Measurements from ENCODE around the gene CA5A. TPM values are rescaled to one million over a fixed set of nuclear protein-coding genes. Genes with fewer than 3 reads are reported as not detected.

The CA5A gene
- total and polyA plus RNA-seq, 2 experiments from 2014 or later, result not detected

DNA sequence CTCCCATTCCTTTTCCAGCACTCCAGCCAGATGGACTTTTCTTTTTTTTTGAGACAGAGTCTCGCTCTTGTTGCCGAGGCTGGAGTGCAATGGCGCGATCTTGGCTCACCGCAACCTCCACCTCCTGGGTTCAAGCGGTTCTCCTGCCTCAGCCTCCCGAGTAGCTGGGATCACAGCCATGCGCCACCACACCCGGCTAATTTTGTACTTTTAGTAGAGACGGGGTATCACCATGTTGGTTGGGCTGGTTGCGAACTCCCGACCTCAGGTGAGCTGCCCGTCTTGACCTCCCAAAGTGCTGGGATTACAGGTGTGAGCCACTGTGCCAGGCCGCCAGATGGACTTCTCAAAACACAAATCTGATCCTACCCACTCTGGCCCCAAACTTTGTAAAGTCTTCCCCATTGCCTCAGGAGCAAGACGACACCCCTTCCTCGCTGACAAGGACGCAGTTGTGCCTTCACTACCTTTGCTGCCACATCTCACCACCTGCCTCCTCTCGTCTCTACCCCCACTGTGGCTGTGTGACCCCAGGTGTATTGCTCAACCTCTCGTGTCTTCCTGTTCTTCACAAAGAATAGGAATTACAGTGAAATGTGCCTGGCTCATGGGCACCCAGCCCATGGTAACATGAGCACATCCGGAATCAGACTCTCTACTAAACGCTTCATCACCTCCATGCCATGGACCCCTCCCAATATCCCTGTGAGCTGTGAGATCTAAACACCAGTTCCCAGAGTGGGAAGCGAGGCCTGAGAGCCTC, 11.2 kb upstream of the CA5A start:
- H3K4me1 ChIP-seq (ENCODE audit: insufficient read depth), result peaks cover 9% of the 10 kb centered on the region
- no peak overlapping the region for H3K4me2 ChIP-seq
- H4K20me1 ChIP-seq (replicated peaks; ENCODE audit: insufficient read depth), result peaks cover under 1% of the 10 kb centered on the region; the same call in 1 of the 2 replicates
- DNase-seq (ENCODE audit: low spot score) (no peak), ATAC-seq (no peak)
- Mint-ChIP-seq H3K27ac (peak overlapping the region; percentile 60), H3K4me3 (no peak overlapping the region; the same call in 2 of the 3 replicates), H3K36me3 (ENCODE audit: low read depth) (peaks cover 4% of the 10 kb centered on the region; the same call in 2 of the 3 replicates), H3K4me1 (peaks cover 35% of the 10 kb centered on the region), H3K9me3 (no peaks in the 10 kb centered on the region), H3K27me3 (ENCODE audit: insufficient read depth, low read depth, poor library complexity) (peaks cover 21% of the 10 kb centered on the region)
- no peak overlapping the region for H3K27ac ChIP-seq (ENCODE audit: low read depth)
- no peak overlapping the region for H3K4me3 ChIP-seq
- no peaks in the 10 kb centered on the region for H3K36me3 ChIP-seq (ENCODE audit: insufficient read depth)
- no peaks in the 10 kb centered on the region for H3K27me3 ChIP-seq (ENCODE audit: insufficient read depth)
- H2AFZ ChIP-seq, result no peak overlapping the region
- H3K79me2 ChIP-seq (replicated peaks; ENCODE audit: insufficient read depth), result peaks cover 8% of the 10 kb centered on the region
- no peak for TF ChIP-seq EZH2phosphoT487 (IDR thresholded peaks at IDR 0.05; ENCODE audit: unreplicated experiment)
- TF ChIP-seq EZH2 (IDR thresholded peaks at IDR 0.05; ENCODE audit: low read depth, unreplicated experiment), result no peak
- TF ChIP-seq, protein P1, sequence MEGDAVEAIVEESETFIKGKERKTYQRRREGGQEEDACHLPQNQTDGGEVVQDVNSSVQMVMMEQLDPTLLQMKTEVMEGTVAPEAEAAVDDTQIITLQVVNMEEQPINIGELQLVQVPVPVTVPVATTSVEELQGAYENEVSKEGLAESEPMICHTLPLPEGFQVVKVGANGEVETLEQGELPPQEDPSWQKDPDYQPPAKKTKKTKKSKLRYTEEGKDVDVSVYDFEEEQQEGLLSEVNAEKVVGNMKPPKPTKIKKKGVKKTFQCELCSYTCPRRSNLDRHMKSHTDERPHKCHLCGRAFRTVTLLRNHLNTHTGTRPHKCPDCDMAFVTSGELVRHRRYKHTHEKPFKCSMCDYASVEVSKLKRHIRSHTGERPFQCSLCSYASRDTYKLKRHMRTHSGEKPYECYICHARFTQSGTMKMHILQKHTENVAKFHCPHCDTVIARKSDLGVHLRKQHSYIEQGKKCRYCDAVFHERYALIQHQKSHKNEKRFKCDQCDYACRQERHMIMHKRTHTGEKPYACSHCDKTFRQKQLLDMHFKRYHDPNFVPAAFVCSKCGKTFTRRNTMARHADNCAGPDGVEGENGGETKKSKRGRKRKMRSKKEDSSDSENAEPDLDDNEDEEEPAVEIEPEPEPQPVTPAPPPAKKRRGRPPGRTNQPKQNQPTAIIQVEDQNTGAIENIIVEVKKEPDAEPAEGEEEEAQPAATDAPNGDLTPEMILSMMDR (conservative IDR thresholded peaks at IDR 0.05; ENCODE audit: low read depth in 2 of 2), result no peak
- TF ChIP-seq ZNF114 (CRISPR knock-in tag; IDR thresholded peaks at IDR 0.05), result no peak
- TF ChIP-seq, protein P2, sequence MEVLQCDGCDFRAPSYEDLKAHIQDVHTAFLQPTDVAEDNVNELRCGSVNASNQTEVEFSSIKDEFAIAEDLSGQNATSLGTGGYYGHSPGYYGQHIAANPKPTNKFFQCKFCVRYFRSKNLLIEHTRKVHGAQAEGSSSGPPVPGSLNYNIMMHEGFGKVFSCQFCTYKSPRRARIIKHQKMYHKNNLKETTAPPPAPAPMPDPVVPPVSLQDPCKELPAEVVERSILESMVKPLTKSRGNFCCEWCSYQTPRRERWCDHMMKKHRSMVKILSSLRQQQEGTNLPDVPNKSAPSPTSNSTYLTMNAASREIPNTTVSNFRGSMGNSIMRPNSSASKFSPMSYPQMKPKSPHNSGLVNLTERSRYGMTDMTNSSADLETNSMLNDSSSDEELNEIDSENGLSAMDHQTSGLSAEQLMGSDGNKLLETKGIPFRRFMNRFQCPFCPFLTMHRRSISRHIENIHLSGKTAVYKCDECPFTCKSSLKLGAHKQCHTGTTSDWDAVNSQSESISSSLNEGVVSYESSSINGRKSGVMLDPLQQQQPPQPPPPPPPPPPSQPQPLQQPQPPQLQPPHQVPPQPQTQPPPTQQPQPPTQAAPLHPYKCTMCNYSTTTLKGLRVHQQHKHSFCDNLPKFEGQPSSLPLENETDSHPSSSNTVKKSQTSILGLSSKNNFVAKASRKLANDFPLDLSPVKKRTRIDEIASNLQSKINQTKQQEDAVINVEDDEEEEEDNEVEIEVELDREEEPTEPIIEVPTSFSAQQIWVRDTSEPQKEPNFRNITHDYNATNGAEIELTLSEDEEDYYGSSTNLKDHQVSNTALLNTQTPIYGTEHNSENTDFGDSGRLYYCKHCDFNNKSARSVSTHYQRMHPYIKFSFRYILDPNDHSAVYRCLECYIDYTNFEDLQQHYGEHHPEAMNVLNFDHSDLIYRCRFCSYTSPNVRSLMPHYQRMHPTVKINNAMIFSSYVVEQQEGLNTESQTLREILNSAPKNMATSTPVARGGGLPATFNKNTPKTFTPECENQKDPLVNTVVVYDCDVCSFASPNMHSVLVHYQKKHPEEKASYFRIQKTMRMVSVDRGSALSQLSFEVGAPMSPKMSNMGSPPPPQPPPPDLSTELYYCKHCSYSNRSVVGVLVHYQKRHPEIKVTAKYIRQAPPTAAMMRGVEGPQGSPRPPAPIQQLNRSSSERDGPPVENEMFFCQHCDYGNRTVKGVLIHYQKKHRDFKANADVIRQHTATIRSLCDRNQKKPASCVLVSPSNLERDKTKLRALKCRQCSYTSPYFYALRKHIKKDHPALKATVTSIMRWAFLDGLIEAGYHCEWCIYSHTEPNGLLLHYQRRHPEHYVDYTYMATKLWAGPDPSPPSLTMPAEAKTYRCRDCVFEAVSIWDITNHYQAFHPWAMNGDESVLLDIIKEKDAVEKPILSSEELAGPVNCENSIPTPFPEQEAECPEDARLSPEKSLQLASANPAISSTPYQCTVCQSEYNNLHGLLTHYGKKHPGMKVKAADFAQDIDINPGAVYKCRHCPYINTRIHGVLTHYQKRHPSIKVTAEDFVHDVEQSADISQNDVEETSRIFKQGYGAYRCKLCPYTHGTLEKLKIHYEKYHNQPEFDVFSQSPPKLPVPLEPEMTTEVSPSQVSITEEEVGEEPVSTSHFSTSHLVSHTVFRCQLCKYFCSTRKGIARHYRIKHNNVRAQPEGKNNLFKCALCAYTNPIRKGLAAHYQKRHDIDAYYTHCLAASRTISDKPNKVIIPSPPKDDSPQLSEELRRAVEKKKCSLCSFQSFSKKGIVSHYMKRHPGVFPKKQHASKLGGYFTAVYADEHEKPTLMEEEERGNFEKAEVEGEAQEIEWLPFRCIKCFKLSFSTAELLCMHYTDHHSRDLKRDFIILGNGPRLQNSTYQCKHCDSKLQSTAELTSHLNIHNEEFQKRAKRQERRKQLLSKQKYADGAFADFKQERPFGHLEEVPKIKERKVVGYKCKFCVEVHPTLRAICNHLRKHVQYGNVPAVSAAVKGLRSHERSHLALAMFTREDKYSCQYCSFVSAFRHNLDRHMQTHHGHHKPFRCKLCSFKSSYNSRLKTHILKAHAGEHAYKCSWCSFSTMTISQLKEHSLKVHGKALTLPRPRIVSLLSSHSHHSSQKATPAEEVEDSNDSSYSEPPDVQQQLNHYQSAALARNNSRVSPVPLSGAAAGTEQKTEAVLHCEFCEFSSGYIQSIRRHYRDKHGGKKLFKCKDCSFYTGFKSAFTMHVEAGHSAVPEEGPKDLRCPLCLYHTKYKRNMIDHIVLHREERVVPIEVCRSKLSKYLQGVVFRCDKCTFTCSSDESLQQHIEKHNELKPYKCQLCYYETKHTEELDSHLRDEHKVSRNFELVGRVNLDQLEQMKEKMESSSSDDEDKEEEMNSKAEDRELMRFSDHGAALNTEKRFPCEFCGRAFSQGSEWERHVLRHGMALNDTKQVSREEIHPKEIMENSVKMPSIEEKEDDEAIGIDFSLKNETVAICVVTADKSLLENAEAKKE (CRISPR knock-in tag; IDR thresholded peaks at IDR 0.05), result no peak
- TF ChIP-seq, protein P3, sequence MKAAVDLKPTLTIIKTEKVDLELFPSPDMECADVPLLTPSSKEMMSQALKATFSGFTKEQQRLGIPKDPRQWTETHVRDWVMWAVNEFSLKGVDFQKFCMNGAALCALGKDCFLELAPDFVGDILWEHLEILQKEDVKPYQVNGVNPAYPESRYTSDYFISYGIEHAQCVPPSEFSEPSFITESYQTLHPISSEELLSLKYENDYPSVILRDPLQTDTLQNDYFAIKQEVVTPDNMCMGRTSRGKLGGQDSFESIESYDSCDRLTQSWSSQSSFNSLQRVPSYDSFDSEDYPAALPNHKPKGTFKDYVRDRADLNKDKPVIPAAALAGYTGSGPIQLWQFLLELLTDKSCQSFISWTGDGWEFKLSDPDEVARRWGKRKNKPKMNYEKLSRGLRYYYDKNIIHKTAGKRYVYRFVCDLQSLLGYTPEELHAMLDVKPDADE (IDR thresholded peaks at IDR 0.05), result no peak
- TF ChIP-seq STAT1 (IDR thresholded peaks at IDR 0.05; ENCODE audit: unreplicated experiment), result no peak
- no peak for TF ChIP-seq CREB1 (CRISPR knock-in tag; IDR thresholded peaks at IDR 0.05; ENCODE audit: low read depth)
- TF ChIP-seq, protein P4, sequence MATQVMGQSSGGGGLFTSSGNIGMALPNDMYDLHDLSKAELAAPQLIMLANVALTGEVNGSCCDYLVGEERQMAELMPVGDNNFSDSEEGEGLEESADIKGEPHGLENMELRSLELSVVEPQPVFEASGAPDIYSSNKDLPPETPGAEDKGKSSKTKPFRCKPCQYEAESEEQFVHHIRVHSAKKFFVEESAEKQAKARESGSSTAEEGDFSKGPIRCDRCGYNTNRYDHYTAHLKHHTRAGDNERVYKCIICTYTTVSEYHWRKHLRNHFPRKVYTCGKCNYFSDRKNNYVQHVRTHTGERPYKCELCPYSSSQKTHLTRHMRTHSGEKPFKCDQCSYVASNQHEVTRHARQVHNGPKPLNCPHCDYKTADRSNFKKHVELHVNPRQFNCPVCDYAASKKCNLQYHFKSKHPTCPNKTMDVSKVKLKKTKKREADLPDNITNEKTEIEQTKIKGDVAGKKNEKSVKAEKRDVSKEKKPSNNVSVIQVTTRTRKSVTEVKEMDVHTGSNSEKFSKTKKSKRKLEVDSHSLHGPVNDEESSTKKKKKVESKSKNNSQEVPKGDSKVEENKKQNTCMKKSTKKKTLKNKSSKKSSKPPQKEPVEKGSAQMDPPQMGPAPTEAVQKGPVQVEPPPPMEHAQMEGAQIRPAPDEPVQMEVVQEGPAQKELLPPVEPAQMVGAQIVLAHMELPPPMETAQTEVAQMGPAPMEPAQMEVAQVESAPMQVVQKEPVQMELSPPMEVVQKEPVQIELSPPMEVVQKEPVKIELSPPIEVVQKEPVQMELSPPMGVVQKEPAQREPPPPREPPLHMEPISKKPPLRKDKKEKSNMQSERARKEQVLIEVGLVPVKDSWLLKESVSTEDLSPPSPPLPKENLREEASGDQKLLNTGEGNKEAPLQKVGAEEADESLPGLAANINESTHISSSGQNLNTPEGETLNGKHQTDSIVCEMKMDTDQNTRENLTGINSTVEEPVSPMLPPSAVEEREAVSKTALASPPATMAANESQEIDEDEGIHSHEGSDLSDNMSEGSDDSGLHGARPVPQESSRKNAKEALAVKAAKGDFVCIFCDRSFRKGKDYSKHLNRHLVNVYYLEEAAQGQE (IDR thresholded peaks at IDR 0.05; ENCODE audit: unreplicated experiment), result no peak
- no peak for TF ChIP-seq JUNB (IDR thresholded peaks at IDR 0.05; ENCODE audit: unreplicated experiment)
- TF ChIP-seq NANOG (IDR thresholded peaks at IDR 0.05; ENCODE audit: borderline replicate concordance), result no peak
- no peak for TF ChIP-seq ZNF331 (CRISPR knock-in tag; IDR thresholded peaks at IDR 0.05; ENCODE audit: low read depth)
- TF ChIP-seq POLR2AphosphoS5 (IDR thresholded peaks at IDR 0.05; ENCODE audit: low read depth), result no peak
- no peaks in the 10 kb centered on the region for H3K9me2 ChIP-seq (ENCODE audit: insufficient read depth)
- 0 out of 2 replicates have a peak, but pooled peaks cover 3% of the 10 kb centered on the region for H3F3A ChIP-seq (replicated peaks; ENCODE audit: low read depth)

Data from GM23338 (cell line).